K562 (cell line): ENCODE data around the gene KRTAP3-3. TPM values are rescaled to one million over a fixed set of nuclear protein-coding genes. Genes with fewer than 3 reads are reported as not detected.

ENCODE experiments used
- ATAC-seq: fragments of 200-7000 bp; cut with Tn5 transposase; 3 replicates; pipeline ENCODE4 v1.9.1; 2020; ENCODE audit warnings: moderate library complexity
- BruUV-seq: library from RNA; stranded (reverse); fragments of 400-500 nt; replicated peaks from 2 replicates; lab custom pipeline; 2021; lab: Mats Ljungman, UMichigan
- CTCF ChIA-PET: fragments of 300-600 bp; formaldehyde crosslinking; extraction: SDS; loops from one replicate; lab custom pipeline; 2021; ENCODE audit warnings: low intra/inter-chr PET ratio; lab: Yijun Ruan, JAX
- POLR2A ChIA-PET: fragments of 300-600, 350-650 bp; sonication (Branson Sonifier 250); formaldehyde crosslinking; extraction: SDS; loops from one replicate; lab custom pipeline; 2021; ENCODE audit warnings: antibody characterized with exemption, inconsistent platforms; lab: Yijun Ruan, JAX
- DNase-seq, 4 experiments: peaks; one replicate each; pipeline versions ENCODE4 v3.0.0 to v3.0.0-alpha.2; 2011 to 2018; ENCODE audit warnings: low spot score in 3 of 4, mixed read lengths in 3 of 4; ENCODE audit errors: extremely low read depth in 1 of 4
- FAIRE-seq: peaks from 2 replicates; lab custom pipeline; 2011; peaks lifted over from hg19 to GRCh38; lab: Jason Lieb, UNC
- H2AFZ ChIP-seq: 2 replicates; pipeline ENCODE4 v1.6.0; 2011; ENCODE audit warnings: low read depth, low read length, control low read depth, inconsistent platforms
- H3K27ac ChIP-seq: fragments of 200-600 bp; 3 replicates; pipeline ENCODE4 v1.8.0; 2011; ENCODE audit warnings: low read depth, mild to moderate bottlenecking, control low read depth, inconsistent platforms, low read length, moderate library complexity, mixed read lengths; ENCODE audit errors: extremely low read depth
- H3K27me3 ChIP-seq, 2 experiments: fragments of 300-600 bp in 1 of 2; 2 replicates in 1 of 2; 3 replicates in 1 of 2; pipeline versions ENCODE4 v1.6.0 to v1.8.0; 2011; ENCODE audit warnings: inconsistent platforms in 2 of 2, low read length in 2 of 2, mild to moderate bottlenecking in 1 of 2, mixed read lengths in 1 of 2, moderate library complexity in 1 of 2; ENCODE audit not compliant: control insufficient read depth in 2 of 2, insufficient read depth in 2 of 2
- H3K36me3 ChIP-seq: fragments of 300-600 bp; 3 replicates; pipeline ENCODE4 v1.8.0; 2011; ENCODE audit warnings: mild to moderate bottlenecking, low read length, inconsistent platforms; ENCODE audit not compliant: control insufficient read depth, insufficient read depth
- H3K4me1 ChIP-seq, 2 experiments: fragments of 200-600 bp in 1 of 2; replicated peaks in 1 of 2; 2 replicates in 1 of 2; 3 replicates in 1 of 2; pipeline versions ENCODE4 v1.5.1 to v1.8.0; 2011; ENCODE audit warnings: inconsistent platforms in 2 of 2, low read length in 2 of 2, mild to moderate bottlenecking in 1 of 2, mixed read lengths in 1 of 2, moderate library complexity in 1 of 2; ENCODE audit not compliant: control insufficient read depth in 2 of 2, insufficient read depth in 2 of 2
- H3K4me2 ChIP-seq: 2 replicates; pipeline ENCODE4 v1.6.1; 2011; ENCODE audit warnings: low read length, control low read depth, inconsistent platforms, mixed read lengths; ENCODE audit not compliant: insufficient read depth
- H3K4me3 ChIP-seq: fragments of 200-600 bp; sonication (generic), shearing (Covaris generic); 2 replicates; pipeline ENCODE4 v1.5.1; 2016; ENCODE audit warnings: control low read depth, inconsistent platforms
- H3K79me2 ChIP-seq: fragments of 200-600 bp; 3 replicates; pipeline ENCODE4 v1.8.0; 2011; ENCODE audit warnings: low read length, inconsistent platforms; ENCODE audit not compliant: control insufficient read depth, insufficient read depth
- H3K9ac ChIP-seq, 2 experiments: 2 replicates each; pipeline versions ENCODE4 v1.6.0 to v1.6.1; 2011; ENCODE audit warnings: low read depth in 2 of 2, low read length in 2 of 2, control low read depth in 1 of 2, inconsistent platforms in 1 of 2, mild to moderate bottlenecking in 1 of 2, mixed read lengths in 1 of 2; ENCODE audit not compliant: insufficient read depth in 1 of 2
- H3K9me1 ChIP-seq: one replicate; pipeline ENCODE4 v1.6.0; 2011; ENCODE audit warnings: inconsistent platforms, mild to moderate bottlenecking, low read length, moderate library complexity; ENCODE audit not compliant: control insufficient read depth, insufficient read depth
- H3K9me3 ChIP-seq: replicated peaks from 2 replicates; pipeline ENCODE4 v1.5.1; 2011; ENCODE audit warnings: low read depth, low read length, inconsistent platforms; ENCODE audit not compliant: control insufficient read depth, insufficient read depth
- H4K20me1 ChIP-seq: replicated peaks from 2 replicates; pipeline ENCODE4 v1.6.1; 2011; ENCODE audit warnings: low read length, inconsistent platforms, mixed read lengths; ENCODE audit not compliant: control insufficient read depth, insufficient read depth
- CCAR2 ChIP-seq: fragments of 200-400 bp; formaldehyde crosslinking; IDR thresholded peaks from 2 replicates; pipeline ENCODE4 v1.6.1; 2017; ENCODE audit warnings: mild to moderate bottlenecking, low read depth, low read length
- COPS2 ChIP-seq: fragments of 450-650 bp; conservative IDR thresholded peaks from 2 replicates; pipeline ENCODE4 v1.6.1; 2016; ENCODE audit warnings: mild to moderate bottlenecking, moderate library complexity
- CREB3 ChIP-seq: fragments of 450-650 bp; conservative IDR thresholded peaks from 2 replicates; pipeline ENCODE4 v1.6.1; 2016; ENCODE audit warnings: missing genetic modification characterization, low read depth, mild to moderate bottlenecking, missing compliant biosample characterization, moderate library complexity
- PHTF2 ChIP-seq: fragments of 250-450 bp; sonication (Bioruptor Pico); IDR thresholded peaks from 2 replicates; pipeline ENCODE4 v1.5.0; 2021; ENCODE audit warnings: mild to moderate bottlenecking
- SREBF1 ChIP-seq: fragments of 150-350 bp; IDR thresholded peaks from 2 replicates; pipeline ENCODE4 v1.6.1; 2014; ENCODE audit warnings: antibody characterized with exemption, low read depth, low read length, borderline replicate concordance
- THRB ChIP-seq: fragments of 450-650 bp; formaldehyde crosslinking; conservative IDR thresholded peaks from 2 replicates; pipeline ENCODE4 v1.4.0; 2022; ENCODE audit warnings: mild to moderate bottlenecking, missing genetic modification characterization
- WGBS: fragments of 100-300 bp; shearing (Covaris generic); methylation state at CpG from one replicate; pipeline ENCODE4 v1.1.6; 2016; ENCODE audit warnings: low coverage, mixed read lengths; ENCODE audit not compliant: insufficient coverage; ENCODE audit errors: missing lambda C conversion rate; 5-methylcytosine and 5-hydroxymethylcytosine counted together
- in situ Hi-C: fragments of 300-500 bp; cut with MboI; formaldehyde crosslinking; loops from 4 replicates; pipeline ENCODE4 v1.15.0; 2018; ENCODE audit warnings: inconsistent platforms, mixed read lengths
- intact Hi-C: fragments of 100-400 bp; cut with micrococcal nuclease; formaldehyde crosslinking; loops from 2 replicates; pipeline ENCODE4 v1.14.2; 2022
- polyA plus RNA-seq, 8 experiments: library from polyadenylated mRNA; depleted of rRNA in 4 of 8; stranded (reverse) in 5 of 8; unstranded in 3 of 8; fragments of >200 nt; fragmentation: Nextera tagmentation in 2 of 8; fragmentation: Illumina TruSeq in 1 of 8; extraction: Ambion mirVana in 2 of 8; extraction: Trizol in 1 of 8; gene quantifications; 2 replicates each; pipeline versions ENCODE4 v1.2.1 to v1.2.3, GENCODE V29; 2011 to 2014; ENCODE audit warnings: inconsistent platforms in 1 of 8, missing spikeins in 1 of 8
- total RNA-seq, 7 experiments: library from RNA; depleted of rRNA in 6 of 7; stranded (reverse); fragments of >200 nt in 6 of 7; fragmentation: Illumina TruSeq in 2 of 7; extraction: Trizol in 2 of 7; gene quantifications; 2 replicates each; pipeline versions ENCODE4 v1.2.1 to v1.2.3, GENCODE V29; 2011 to 2021; ENCODE audit warnings: low replicate concordance in 1 of 7

KRTAP3-3 gene
- total and polyA plus RNA-seq, 9 of the 15 experiments (the other 6 are each of a cell fraction or from before 2014, with no cell fraction given) = not detected

GRCh38 chr17:40978575-40979151 is 15.3 kb downstream of the KRTAP3-3 start:
- peaks cover 4% of the 10 kb centered on the region for H3K9me1 ChIP-seq
- no peak overlapping the region for H2AFZ ChIP-seq
- H3K36me3 ChIP-seq = no peaks in the 10 kb centered on the region
- H3K27me3 ChIP-seq = peaks cover 3 to 29% of the 10 kb centered on the region in 2 experiments; a peak in 4 of 5 replicates
- H3K4me2 ChIP-seq = no peak overlapping the region
- no peaks in the 10 kb centered on the region; the same call in 1 of the 2 replicates for H4K20me1 ChIP-seq
- H3K4me1 ChIP-seq = no peaks in the 10 kb centered on the region; a peak in 1 of 5 replicates
- ChIA-PET POLR2A (interaction anchor here (2.2 kb wide), 1 partner anchor 17 kb away, joined by 8 read pairs; no protein-coding TSS in a partner anchor), CTCF (no interaction called here)
- no peaks in the 10 kb centered on the region for H3K9me3 ChIP-seq
- intact Hi-C loops (no loop called here), in situ Hi-C loops (no loop called here)
- H3K79me2 ChIP-seq = no peaks in the 10 kb centered on the region
- under 1% methylated on average over 10 of the region's 13 CpGs for WGBS
- FAIRE-seq (no peak), ATAC-seq (no peak), DNase-seq (no peak)
- no TSS peak for BruUV-seq
- no peak overlapping the region for H3K27ac ChIP-seq
- no peak overlapping the region for H3K9ac ChIP-seq
- no peak overlapping the region for H3K4me3 ChIP-seq
- TF ChIP-seq CCAR2 = no peak
- no peak for TF ChIP-seq PHTF2
- TF ChIP-seq THRB (CRISPR knock-in tag) = no peak
- no peak for TF ChIP-seq CREB3 (tag)
- no peak for TF ChIP-seq COPS2
- TF ChIP-seq SREBF1 = no peak
